MCF 10A (cell line): ENCODE data around the gene COG8. TPM values are rescaled to one million over a fixed set of nuclear protein-coding genes. Genes with fewer than 3 reads are reported as not detected.

Source experiments
- BruUV-seq: library from RNA; stranded (reverse); fragments of 400-500 nt; replicated peaks from 2 replicates; lab custom pipeline; 2021; lab: Mats Ljungman, UMichigan
- CTCF ChIA-PET: fragments of 300-600 bp; sonication (Branson Sonifier 250); formaldehyde crosslinking; extraction: SDS; loops from one replicate; lab custom pipeline; 2021; ENCODE audit warnings: antibody characterized with exemption, inconsistent platforms; lab: Yijun Ruan, JAX
- POLR2A ChIA-PET: fragments of 300-600, 350-650 bp; sonication (Branson Sonifier 250); formaldehyde crosslinking; extraction: SDS; loops from one replicate; lab custom pipeline; 2020; ENCODE audit warnings: antibody characterized with exemption, inconsistent platforms; lab: Yijun Ruan, JAX
- DNase-seq: peaks from one replicate; pipeline ENCODE4 v3.0.0-alpha.2; 2018; ENCODE audit not compliant: unreplicated experiment
- H3K27ac Mint-ChIP-seq: one replicate; pipeline ENCODE4 v1.8.0; 2022; ENCODE audit warnings: mild to moderate bottlenecking, low read depth, mixed read lengths; ENCODE audit not compliant: unreplicated experiment
- H3K27me3 Mint-ChIP-seq: one replicate; pipeline ENCODE4 v1.8.0; 2022; ENCODE audit warnings: mixed read lengths; ENCODE audit not compliant: insufficient read depth, unreplicated experiment
- H3K36me3 Mint-ChIP-seq: one replicate; pipeline ENCODE4 v1.8.0; 2022; ENCODE audit warnings: mild to moderate bottlenecking, moderate library complexity, mixed read lengths; ENCODE audit not compliant: insufficient read depth, unreplicated experiment
- H3K4me1 Mint-ChIP-seq: one replicate; pipeline ENCODE4 v1.8.0; 2022; ENCODE audit warnings: mixed read lengths; ENCODE audit not compliant: insufficient read depth, unreplicated experiment
- H3K4me3 Mint-ChIP-seq: one replicate; pipeline ENCODE4 v1.8.0; 2022; ENCODE audit warnings: mild to moderate bottlenecking, moderate library complexity, mixed read lengths; ENCODE audit not compliant: unreplicated experiment
- H3K9me3 Mint-ChIP-seq: one replicate; pipeline ENCODE4 v1.8.0; 2022; ENCODE audit warnings: mixed read lengths; ENCODE audit not compliant: unreplicated experiment
- CTCF ChIP-seq: fragments of 200-600 bp; IDR thresholded peaks from one replicate; pipeline ENCODE4 v1.8.0; 2022; ENCODE audit warnings: antibody characterized with exemption, mild to moderate bottlenecking; ENCODE audit not compliant: unreplicated experiment
- intact Hi-C: fragments of 100-400 bp; cut with micrococcal nuclease; formaldehyde crosslinking; loops from 2 replicates; pipeline ENCODE4 v1.14.1; 2022
- total RNA-seq: library from RNA; stranded (reverse); gene quantifications from 2 replicates; pipeline ENCODE4 v1.2.3, GENCODE V29; 2022

The COG8 gene
- total RNA-seq, 1 experiment from 2014 or later = 29.3 TPM

- no peak overlapping the region for H3K4me3 Mint-ChIP-seq
- no peaks in the 10 kb centered on the region for H3K9me3 Mint-ChIP-seq
- H3K36me3 Mint-ChIP-seq = peaks cover 57% of the 10 kb centered on the region
- no TSS peak for BruUV-seq
- CTCF ChIA-PET = interaction anchor here (0.6 to 0.7 kb wide), 2 partner anchors 14 to 501 kb away, joined by 3 read pairs; partner anchors contain the start of gene TANGO6
- H3K27me3 Mint-ChIP-seq = no peaks in the 10 kb centered on the region
- TF ChIP-seq CTCF = no peak
- intact Hi-C loops = no loop called here
- H3K27ac Mint-ChIP-seq = no peak overlapping the region
- H3K4me1 Mint-ChIP-seq = no peaks in the 10 kb centered on the region
- DNase-seq = no peak
- POLR2A ChIA-PET = interaction anchor here (0.5 to 1.7 kb wide), 3 partner anchors 10 to 77 kb away, joined by 3 to 4 read pairs (median 3); no protein-coding TSS in a partner anchor
These were observed 4.8 kb upstream of the COG8 start for GRCh38 chr16:69344171-69344570.

- ChIA-PET CTCF (interaction anchor here (0.5 to 1.3 kb wide), 9 partner anchors 11 to 805 kb away, joined by 3 to 5 read pairs (median 3); partner anchors contain the start of gene NOB1), POLR2A (interaction anchor here (0.5 to 6.5 kb wide), 15 partner anchors 10 to 1249 kb away, joined by 3 to 114 read pairs (median 4); partner anchors contain the start of genes PDF, TERF2, TMED6 and UTP4)
- Mint-ChIP-seq H3K27ac (peak overlapping the region; percentile 95), H3K4me1 (peaks cover 5% of the 10 kb centered on the region), H3K9me3 (no peaks in the 10 kb centered on the region), H3K27me3 (no peaks in the 10 kb centered on the region), H3K36me3 (peaks cover 75% of the 10 kb centered on the region), H3K4me3 (peak overlapping the region; percentile 88)
- BruUV-seq = TSS peak; percentile 66
- DNase-seq = peak; percentile 26
- no peak for TF ChIP-seq CTCF
- intact Hi-C loops = no loop called here
These were observed 806 bp upstream of the COG8 start for GRCh38 chr16:69340095-69340644.

GRCh38 chr16:69338557-69339288 is 641 bp downstream of the COG8 start:
- no peak for DNase-seq
- Mint-ChIP-seq H3K4me3 (peak overlapping the region; percentile 88), H3K27ac (peak overlapping the region; percentile 95), H3K36me3 (peaks cover 80% of the 10 kb centered on the region), H3K4me1 (peaks cover 5% of the 10 kb centered on the region), H3K27me3 (no peaks in the 10 kb centered on the region), H3K9me3 (no peaks in the 10 kb centered on the region)
- intact Hi-C loops = loop anchor here (1.0 to 5.0 kb wide), 2 partner anchors 8 to 259 kb away; partner anchors contain the start of gene PDF
- TSS peak; percentile 60 for BruUV-seq
- ChIA-PET POLR2A (interaction anchor here (0.6 to 6.5 kb wide), 8 partner anchors 9 to 1466 kb away, joined by 3 to 114 read pairs (median 3); partner anchors contain the start of genes EDC4, PDF and TERF2), CTCF (interaction anchor here (0.5 to 1.3 kb wide), 8 partner anchors 10 to 1178 kb away, joined by 3 to 5 read pairs (median 3); no protein-coding TSS in a partner anchor)
- no peak for TF ChIP-seq CTCF

GRCh38 chr16:69334696-69335095 is 4.7 kb downstream of the COG8 start:
- Mint-ChIP-seq H3K27ac (no peak overlapping the region), H3K4me1 (peaks cover 5% of the 10 kb centered on the region), H3K36me3 (peaks cover 68% of the 10 kb centered on the region), H3K27me3 (no peaks in the 10 kb centered on the region), H3K9me3 (no peaks in the 10 kb centered on the region), H3K4me3 (no peak overlapping the region)
- no peak for TF ChIP-seq CTCF
- DNase-seq = no peak
- intact Hi-C loops = loop anchor here (5.0 kb wide), 1 partner anchor 263 kb away; no protein-coding TSS in a partner anchor
- ChIA-PET CTCF (interaction anchor here (0.7 to 1.1 kb wide), 2 partner anchors 23 to 199 kb away, joined by 3 to 5 read pairs; no protein-coding TSS in a partner anchor), POLR2A (interaction anchor here (1.3 kb wide), 1 partner anchor 9 kb away, joined by 4 read pairs; no protein-coding TSS in a partner anchor)
- BruUV-seq = no TSS peak
